IMR-90 (cell line): Measurements from ENCODE around the gene B2M. TPM values are rescaled to one million over a fixed set of nuclear protein-coding genes. Genes with fewer than 3 reads are reported as not detected.

Source experiments
- ATAC-seq: fragments of 200-7000 bp; cut with Tn5 transposase; 2 replicates; pipeline ENCODE4 v1.9.1; 2020; ENCODE audit warnings: low read depth, mild to moderate bottlenecking, moderate library complexity
- BruUV-seq: library from RNA; stranded (reverse); fragments of 400-500 nt; replicated peaks from 2 replicates; lab custom pipeline; 2021; lab: Mats Ljungman, UMichigan
- CTCF ChIA-PET: fragments of 300-600 bp; formaldehyde crosslinking; extraction: SDS; loops from one replicate; lab custom pipeline; 2021; ENCODE audit warnings: antibody characterized with exemption; lab: Yijun Ruan, JAX
- POLR2A ChIA-PET: fragments of 300-600 bp; sonication (Branson Sonifier 250); formaldehyde crosslinking; loops from one replicate; lab custom pipeline; 2022; ENCODE audit warnings: antibody characterized with exemption; ENCODE audit not compliant: unreplicated experiment; lab: Charles Lee
- DNase-seq: peaks from one replicate; pipeline ENCODE4 v3.0.0; 2013
- H2AFZ ChIP-seq: replicated peaks from 2 replicates; pipeline ENCODE3; 2013; ENCODE audit warnings: low read length, mild to moderate bottlenecking; ENCODE audit not compliant: poor library complexity
- H2AK5ac ChIP-seq: 2 replicates; pipeline ENCODE4 v1.6.1; 2013; ENCODE audit warnings: low read depth, low read length, inconsistent platforms
- H2AK9ac ChIP-seq: replicated peaks from 2 replicates; pipeline ENCODE3; 2013; ENCODE audit warnings: mild to moderate bottlenecking, low read depth, low read length, moderate library complexity; ENCODE audit not compliant: poor library complexity
- H2BK120ac ChIP-seq: 2 replicates; pipeline ENCODE4 v1.6.1; 2013; ENCODE audit warnings: low read depth, low read length, inconsistent platforms
- H2BK15ac ChIP-seq: 3 replicates; pipeline ENCODE4 v1.6.1; 2013; ENCODE audit warnings: low read depth, low read length, inconsistent platforms
- H2BK20ac ChIP-seq: 2 replicates; pipeline ENCODE4 v1.6.1; 2013; ENCODE audit warnings: low read depth, mild to moderate bottlenecking, inconsistent platforms, low read length, moderate library complexity
- H2BK5ac ChIP-seq: 2 replicates; pipeline ENCODE4 v1.6.1; 2013; ENCODE audit warnings: mild to moderate bottlenecking, low read depth, low read length, inconsistent platforms; ENCODE audit not compliant: poor library complexity, severe bottlenecking
- H3K14ac ChIP-seq: replicated peaks from 2 replicates; pipeline ENCODE4 v1.6.1; 2013; ENCODE audit warnings: low read depth, low read length, inconsistent platforms
- H3K18ac ChIP-seq: 2 replicates; pipeline ENCODE4 v1.6.1; 2013; ENCODE audit warnings: low read depth, low read length, control low read depth
- H3K23ac ChIP-seq: 2 replicates; pipeline ENCODE4 v1.6.1; 2013; ENCODE audit warnings: low read depth, low read length, inconsistent platforms
- H3K27ac ChIP-seq: 2 replicates; pipeline ENCODE4 v1.5.1; 2013; ENCODE audit warnings: mild to moderate bottlenecking, control low read depth, low read length; ENCODE audit not compliant: insufficient read depth
- H3K27me3 ChIP-seq: 2 replicates; pipeline ENCODE4 v1.6.1; 2013; ENCODE audit warnings: low read length; ENCODE audit not compliant: control insufficient read depth, insufficient read depth
- H3K36me3 ChIP-seq: 2 replicates; pipeline ENCODE4 v1.6.1; 2013; ENCODE audit warnings: low read length, mixed read lengths; ENCODE audit not compliant: control insufficient read depth, insufficient read depth
- H3K4ac ChIP-seq: 2 replicates; pipeline ENCODE4 v1.6.1; 2013; ENCODE audit warnings: low read depth, low read length, inconsistent platforms
- H3K4me1 ChIP-seq: 2 replicates; pipeline ENCODE4 v1.6.1; 2013; ENCODE audit warnings: low read length, mixed read lengths; ENCODE audit not compliant: control insufficient read depth, insufficient read depth
- H3K4me2 ChIP-seq: 2 replicates; pipeline ENCODE4 v1.6.1; 2013; ENCODE audit warnings: low read depth, mild to moderate bottlenecking, control low read depth, low read length, moderate library complexity
- H3K4me3 ChIP-seq: 2 replicates; pipeline ENCODE4 v1.5.1; 2013; ENCODE audit warnings: low read depth, mild to moderate bottlenecking, control low read depth, low read length, moderate library complexity; ENCODE audit not compliant: insufficient read depth
- H3K56ac ChIP-seq: 2 replicates; pipeline ENCODE4 v1.6.1; 2013; ENCODE audit warnings: low read length, inconsistent platforms; ENCODE audit not compliant: insufficient read depth; ENCODE audit errors: extremely low read depth
- H3K79me1 ChIP-seq, 2 experiments: 2 replicates each; pipeline ENCODE4 v1.6.1; 2013; ENCODE audit warnings: low read length in 2 of 2, inconsistent platforms in 1 of 2, low read depth in 1 of 2
- H3K9ac ChIP-seq: 2 replicates; pipeline ENCODE4 v1.6.1; 2013; ENCODE audit warnings: low read depth, low read length, control low read depth
- H3K9me1 ChIP-seq: 2 replicates; pipeline ENCODE4 v1.6.1; 2013; ENCODE audit warnings: low read length, inconsistent platforms; ENCODE audit not compliant: insufficient read depth
- H3K9me3 ChIP-seq: 2 replicates; pipeline ENCODE4 v1.6.1; 2013; ENCODE audit warnings: low read length; ENCODE audit not compliant: control insufficient read depth, insufficient read depth
- H4K20me1 ChIP-seq: 2 replicates; pipeline ENCODE4 v1.6.1; 2013; ENCODE audit warnings: low read length, inconsistent platforms; ENCODE audit not compliant: insufficient read depth
- H4K5ac ChIP-seq: 2 replicates; pipeline ENCODE4 v1.6.1; 2013; ENCODE audit warnings: mild to moderate bottlenecking, low read depth, low read length, control low read depth
- H4K8ac ChIP-seq, 2 experiments: 2 replicates each; pipeline ENCODE4 v1.6.1; 2013; ENCODE audit warnings: low read depth in 2 of 2, low read length in 2 of 2, control low read depth in 1 of 2, inconsistent platforms in 1 of 2
- H4K91ac ChIP-seq: 2 replicates; pipeline ENCODE4 v1.6.1; 2013; ENCODE audit warnings: low read depth, low read length, inconsistent platforms; ENCODE audit not compliant: insufficient read depth
- BHLHE40 ChIP-seq: fragments of 150-350 bp; IDR thresholded peaks from 2 replicates; pipeline ENCODE4 v1.6.1; 2016; ENCODE audit warnings: mild to moderate bottlenecking, low read depth, low read length
- CEBPB ChIP-seq: IDR thresholded peaks from 2 replicates; pipeline ENCODE4 v1.6.1; 2012; ENCODE audit warnings: low read depth, low read length, improper control_type of control experiment
- CHD1 ChIP-seq: IDR thresholded peaks from 2 replicates; pipeline ENCODE4 v1.6.1; 2012; ENCODE audit warnings: low read depth, low read length, improper control_type of control experiment
- FOS ChIP-seq: fragments of 150-350 bp; IDR thresholded peaks from 2 replicates; pipeline ENCODE4 v1.6.1; 2016; ENCODE audit warnings: low read depth, low read length
- MAFK ChIP-seq: IDR thresholded peaks from 2 replicates; pipeline ENCODE4 v1.6.1; 2012; ENCODE audit warnings: low read depth, low read length, improper control_type of control experiment
- MAZ ChIP-seq: IDR thresholded peaks from 2 replicates; pipeline ENCODE4 v1.6.1; 2012; ENCODE audit warnings: low read depth, mild to moderate bottlenecking, low read length, improper control_type of control experiment, moderate library complexity, borderline replicate concordance
- MXI1 ChIP-seq: IDR thresholded peaks from 2 replicates; pipeline ENCODE4 v1.6.1; 2012; ENCODE audit warnings: low read depth, mild to moderate bottlenecking, low read length, moderate library complexity, borderline replicate concordance
- NFE2L2 ChIP-seq: fragments of 150-350 bp; IDR thresholded peaks from 2 replicates; pipeline ENCODE4 v1.6.1; 2016; ENCODE audit warnings: low read depth, mild to moderate bottlenecking, low read length
- POLR2A ChIP-seq: IDR thresholded peaks from 2 replicates; pipeline ENCODE4 v1.6.1; 2012; ENCODE audit warnings: mild to moderate bottlenecking, low read depth, low read length
- RAD21 ChIP-seq: IDR thresholded peaks from 2 replicates; pipeline ENCODE4 v1.6.1; 2012; ENCODE audit warnings: low read length, improper control_type of control experiment
- RCOR1 ChIP-seq: IDR thresholded peaks from 2 replicates; pipeline ENCODE4 v1.6.1; 2012; ENCODE audit warnings: mild to moderate bottlenecking, low read length, improper control_type of control experiment; ENCODE audit not compliant: insufficient replicate concordance
- RFX5 ChIP-seq: IDR thresholded peaks from 2 replicates; pipeline ENCODE4 v1.8.0; 2012; ENCODE audit warnings: low read depth, mild to moderate bottlenecking, low read length, moderate library complexity
- SMC3 ChIP-seq: fragments of 150-350 bp; IDR thresholded peaks from 2 replicates; pipeline ENCODE4 v1.6.1; 2016; ENCODE audit warnings: low read depth, mild to moderate bottlenecking, antibody characterized with exemption, low read length, moderate library complexity
- WGBS, 2 experiments: methylation state at CpG; one replicate each; pipeline versions ENCODE4 v1.1.5 to v1.1.7; 2013; ENCODE audit warnings: missing lambda C conversion rate in 2 of 2; ENCODE audit not compliant: insufficient read length in 1 of 2; ENCODE audit errors: extremely low coverage in 2 of 2; 5-methylcytosine and 5-hydroxymethylcytosine counted together
- dilution Hi-C: fragments of 300-500 bp; cut with HindIII; formaldehyde crosslinking; loops from one replicate; pipeline ENCODE4 v1.14.3; 2018; ENCODE audit warnings: low sequenced_read_pairs; ENCODE audit not compliant: unreplicated experiment
- in situ Hi-C: fragments of 300-500 bp; cut with MboI; formaldehyde crosslinking; loops from 3 replicates; pipeline ENCODE4 v1.14.3; 2019; ENCODE audit warnings: low sequenced_read_pairs, inconsistent platforms, mixed read lengths
- intact Hi-C: fragments of 100-400 bp; cut with micrococcal nuclease; formaldehyde crosslinking; loops from 2 replicates; pipeline ENCODE4 v1.10.0; 2022
- polyA plus RNA-seq, 3 experiments: library from polyadenylated mRNA; depleted of rRNA; stranded (reverse); fragments of >200 nt; gene quantifications; 2 replicates each; pipeline ENCODE4 v1.2.3, GENCODE V29; 2012; ENCODE audit warnings: low replicate concordance in 1 of 3
- total RNA-seq: library from RNA; depleted of rRNA; stranded (reverse); fragments of >200 nt; gene quantifications from 2 replicates; pipeline ENCODE4 v1.2.3, GENCODE V29; 2012
- TF ChIP-seq, protein P1 (sequence below): fragments of 150-350 bp; IDR thresholded peaks from 2 replicates; pipeline ENCODE4 v1.6.1; 2017; ENCODE audit warnings: mild to moderate bottlenecking, antibody characterized with exemption, low read length, low read depth
- TF ChIP-seq, protein P2 (sequence below): fragments of 150-350 bp; IDR thresholded peaks from 2 replicates; pipeline ENCODE4 v1.6.1; 2016; ENCODE audit warnings: low read depth, mild to moderate bottlenecking, low read length, moderate library complexity, borderline replicate concordance
- TF ChIP-seq, protein P3 (sequence below): conservative IDR thresholded peaks from 2 replicates; pipeline ENCODE4 v1.5.1; 2012; ENCODE audit warnings: mild to moderate bottlenecking, low read depth, low read length, improper control_type of control experiment

Gene B2M
- total and polyA plus RNA-seq, 2 of the 4 experiments (the other 2 are of a cell fraction), result 895 to 3,394 TPM

DNA sequence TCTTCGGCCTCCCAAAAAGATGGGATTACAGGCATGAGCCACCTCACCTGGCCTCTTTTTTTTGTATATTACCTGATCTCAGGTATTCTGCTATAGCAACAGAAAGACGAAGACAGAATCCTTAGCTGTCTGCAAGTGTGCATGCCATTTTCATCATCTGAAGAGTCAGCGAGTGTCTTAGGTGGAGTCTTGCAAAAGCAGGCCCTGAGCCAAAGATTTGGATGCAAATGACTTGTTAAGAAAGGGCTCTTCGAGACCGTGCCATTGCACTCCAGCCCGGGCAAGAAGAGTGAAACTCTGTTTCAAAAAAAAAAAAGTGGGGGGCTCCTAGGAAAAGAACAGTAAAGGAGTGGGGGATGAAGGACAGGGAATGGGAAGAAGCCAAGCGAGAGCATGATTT, 14.8 kb downstream of the B2M start:
- CTCF ChIA-PET, result interaction anchor here (0.5 kb wide), 1 partner anchor 129 kb away, joined by 3 read pairs; no protein-coding TSS in a partner anchor
- Histone ChIP-seq H3K27ac (peak overlapping the region; percentile 54), H2AK9ac (no peak overlapping the region), H3K4me1 (peaks cover 2% of the 10 kb centered on the region; the same call in 1 of the 2 replicates), H3K9me1 (peaks cover 5% of the 10 kb centered on the region; the same call in 1 of the 2 replicates), H3K9ac (0 out of 2 replicates have a peak overlapping the region, but pooled peaks have one; percentile 1), H3K56ac (peak overlapping the region; percentile 67; the same call in 1 of the 2 replicates), H2BK120ac (peak overlapping the region; percentile 92), H4K5ac (peak overlapping the region; percentile 23), H2AFZ (peak overlapping the region; percentile 76), H3K4me3 (no peak overlapping the region), H4K20me1 (no peaks in the 10 kb centered on the region), H3K4me2 (peak overlapping the region; percentile 9; the same call in 1 of the 2 replicates), H3K14ac (peak overlapping the region; percentile 67), H4K91ac (peak overlapping the region; percentile 82), H3K23ac (peak overlapping the region; percentile 57), H2AK5ac (0 out of 2 replicates have a peak overlapping the region, but pooled peaks have one; percentile 18), H2BK20ac (peak overlapping the region; percentile 75), H3K36me3 (no peaks in the 10 kb centered on the region), H3K27me3 (no peaks in the 10 kb centered on the region), H2BK5ac (peak overlapping the region; percentile 43), H3K79me1 (peaks cover 0 to 25% of the 10 kb centered on the region in 2 experiments; a peak in 2 of 4 replicates), H4K8ac (peak overlapping the region; percentile 59 to 61), H2BK15ac (peak overlapping the region; percentile 52; the same call in 2 of the 3 replicates), H3K4ac (peak overlapping the region; percentile 82), H3K9me3 (no peaks in the 10 kb centered on the region), H3K18ac (peak overlapping the region; percentile 40)
- ATAC-seq, result no peak
- BruUV-seq, result no TSS peak
- POLR2A ChIA-PET, result no interaction called here
- 55% methylated on average over 2 of the region's 7 CpGs; no CpG with 5 or more reads in 1 of the 2 experiments for WGBS, 2 experiments
- DNase-seq, result no peak
- TF ChIP-seq NFE2L2 (no peak), FOS (no peak), MAZ (no peak), CEBPB (no peak), RAD21 (no peak), POLR2A (no peak), MXI1 (no peak), SMC3 (no peak), RFX5 (no peak), BHLHE40 (no peak), MAFK (no peak), CHD1 (no peak), RCOR1 (no peak)
- TF ChIP-seq, protein P1, sequence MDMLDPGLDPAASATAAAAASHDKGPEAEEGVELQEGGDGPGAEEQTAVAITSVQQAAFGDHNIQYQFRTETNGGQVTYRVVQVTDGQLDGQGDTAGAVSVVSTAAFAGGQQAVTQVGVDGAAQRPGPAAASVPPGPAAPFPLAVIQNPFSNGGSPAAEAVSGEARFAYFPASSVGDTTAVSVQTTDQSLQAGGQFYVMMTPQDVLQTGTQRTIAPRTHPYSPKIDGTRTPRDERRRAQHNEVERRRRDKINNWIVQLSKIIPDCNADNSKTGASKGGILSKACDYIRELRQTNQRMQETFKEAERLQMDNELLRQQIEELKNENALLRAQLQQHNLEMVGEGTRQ, result no peak
- TF ChIP-seq, protein P2, sequence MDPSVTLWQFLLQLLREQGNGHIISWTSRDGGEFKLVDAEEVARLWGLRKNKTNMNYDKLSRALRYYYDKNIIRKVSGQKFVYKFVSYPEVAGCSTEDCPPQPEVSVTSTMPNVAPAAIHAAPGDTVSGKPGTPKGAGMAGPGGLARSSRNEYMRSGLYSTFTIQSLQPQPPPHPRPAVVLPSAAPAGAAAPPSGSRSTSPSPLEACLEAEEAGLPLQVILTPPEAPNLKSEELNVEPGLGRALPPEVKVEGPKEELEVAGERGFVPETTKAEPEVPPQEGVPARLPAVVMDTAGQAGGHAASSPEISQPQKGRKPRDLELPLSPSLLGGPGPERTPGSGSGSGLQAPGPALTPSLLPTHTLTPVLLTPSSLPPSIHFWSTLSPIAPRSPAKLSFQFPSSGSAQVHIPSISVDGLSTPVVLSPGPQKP, result no peak
- TF ChIP-seq, protein P3, sequence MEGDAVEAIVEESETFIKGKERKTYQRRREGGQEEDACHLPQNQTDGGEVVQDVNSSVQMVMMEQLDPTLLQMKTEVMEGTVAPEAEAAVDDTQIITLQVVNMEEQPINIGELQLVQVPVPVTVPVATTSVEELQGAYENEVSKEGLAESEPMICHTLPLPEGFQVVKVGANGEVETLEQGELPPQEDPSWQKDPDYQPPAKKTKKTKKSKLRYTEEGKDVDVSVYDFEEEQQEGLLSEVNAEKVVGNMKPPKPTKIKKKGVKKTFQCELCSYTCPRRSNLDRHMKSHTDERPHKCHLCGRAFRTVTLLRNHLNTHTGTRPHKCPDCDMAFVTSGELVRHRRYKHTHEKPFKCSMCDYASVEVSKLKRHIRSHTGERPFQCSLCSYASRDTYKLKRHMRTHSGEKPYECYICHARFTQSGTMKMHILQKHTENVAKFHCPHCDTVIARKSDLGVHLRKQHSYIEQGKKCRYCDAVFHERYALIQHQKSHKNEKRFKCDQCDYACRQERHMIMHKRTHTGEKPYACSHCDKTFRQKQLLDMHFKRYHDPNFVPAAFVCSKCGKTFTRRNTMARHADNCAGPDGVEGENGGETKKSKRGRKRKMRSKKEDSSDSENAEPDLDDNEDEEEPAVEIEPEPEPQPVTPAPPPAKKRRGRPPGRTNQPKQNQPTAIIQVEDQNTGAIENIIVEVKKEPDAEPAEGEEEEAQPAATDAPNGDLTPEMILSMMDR, result no peak
- dilution Hi-C loops, result no loop called here
- intact Hi-C loops, result no loop called here
- in situ Hi-C loops, result no loop called here
